GM19395 (cell line): Measurements from ENCODE around the gene ITGAL.
A peak's percentile ranks its signal among the peaks of the same experiment; 100 is the strongest.
"Not testable (repeated sequence)": the region's sequence is repeated elsewhere in the genome, so short reads cannot be mapped to it uniquely, and the experiment has no call there.

Experiments
- ATAC-seq: cut with Tn5 transposase; IDR thresholded peaks from one replicate; pipeline ENCODE4 v1.9.1; 2021; ENCODE audit warnings: mild to moderate bottlenecking, moderate library complexity; ENCODE audit not compliant: unreplicated experiment

ITGAL gene

DNA sequence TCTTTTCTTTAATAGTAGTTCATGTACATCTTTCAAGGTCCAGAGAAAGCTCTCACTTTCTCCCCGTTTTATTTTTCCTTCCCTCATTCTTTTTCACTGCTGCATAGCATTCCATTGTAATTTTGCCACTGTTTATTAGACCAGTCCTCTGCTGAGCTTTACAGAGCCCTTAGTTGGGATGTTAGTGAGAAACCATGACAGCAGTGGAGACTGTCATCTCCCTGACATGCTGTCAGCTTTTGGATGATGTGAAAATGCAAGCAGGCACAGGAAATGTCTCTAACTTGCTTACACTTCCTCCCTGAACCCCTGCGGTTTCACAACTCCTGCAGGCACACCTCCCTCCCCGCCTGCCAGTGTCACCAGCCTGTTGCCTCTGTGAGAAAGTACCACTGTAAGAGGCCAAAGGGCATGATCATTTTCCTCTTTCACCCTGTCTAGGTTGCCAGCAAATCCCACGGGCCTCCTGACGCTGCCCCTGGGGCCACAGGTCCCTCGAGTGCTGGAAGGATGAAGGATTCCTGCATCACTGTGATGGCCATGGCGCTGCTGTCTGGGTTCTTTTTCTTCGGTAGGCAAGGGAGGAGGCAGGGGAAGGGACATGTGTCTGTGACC, at the start of gene ITGAL:
ITGAL (plus strand) TSS at position 415 of the 615 bp plus-strand sequence; CDS start at position 511, 96 bp downstream.
- peak; percentile 51 for ATAC-seq

DNA sequence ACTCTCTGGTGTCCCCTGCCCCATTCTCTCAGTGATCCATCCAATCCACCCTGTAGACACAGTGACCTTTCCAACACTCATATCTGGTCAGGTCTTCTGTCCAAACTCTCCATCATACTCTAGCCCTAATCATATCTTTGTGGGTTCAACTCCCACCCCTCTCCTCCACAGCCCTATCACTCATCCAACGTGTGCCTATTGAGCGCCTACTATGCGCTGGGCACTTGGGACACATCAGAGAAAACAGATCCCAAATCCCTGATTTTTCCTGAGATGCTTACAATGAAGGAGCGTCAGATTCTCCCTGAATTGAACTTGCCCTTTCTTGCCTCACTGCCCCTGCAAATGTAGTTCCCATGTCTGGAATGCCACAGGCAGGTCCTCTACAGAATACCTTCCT, 44.5 kb upstream of the ITGAL start:
- no peak for ATAC-seq

DNA sequence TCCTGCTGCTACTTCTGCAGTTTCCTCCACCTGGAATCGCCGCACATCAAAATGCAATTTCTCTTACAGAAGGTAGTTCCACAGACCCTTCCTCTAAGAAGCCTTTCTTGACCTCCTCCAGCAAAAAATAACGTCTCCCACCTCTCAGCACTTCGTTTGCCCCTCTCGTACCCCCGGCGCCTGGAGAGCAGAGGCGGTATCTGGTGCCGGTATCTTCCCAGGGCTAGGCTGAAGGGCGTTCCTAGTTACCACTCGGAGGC, 43.2 kb upstream of the ITGAL start:
- ATAC-seq, result peak; percentile 18

DNA sequence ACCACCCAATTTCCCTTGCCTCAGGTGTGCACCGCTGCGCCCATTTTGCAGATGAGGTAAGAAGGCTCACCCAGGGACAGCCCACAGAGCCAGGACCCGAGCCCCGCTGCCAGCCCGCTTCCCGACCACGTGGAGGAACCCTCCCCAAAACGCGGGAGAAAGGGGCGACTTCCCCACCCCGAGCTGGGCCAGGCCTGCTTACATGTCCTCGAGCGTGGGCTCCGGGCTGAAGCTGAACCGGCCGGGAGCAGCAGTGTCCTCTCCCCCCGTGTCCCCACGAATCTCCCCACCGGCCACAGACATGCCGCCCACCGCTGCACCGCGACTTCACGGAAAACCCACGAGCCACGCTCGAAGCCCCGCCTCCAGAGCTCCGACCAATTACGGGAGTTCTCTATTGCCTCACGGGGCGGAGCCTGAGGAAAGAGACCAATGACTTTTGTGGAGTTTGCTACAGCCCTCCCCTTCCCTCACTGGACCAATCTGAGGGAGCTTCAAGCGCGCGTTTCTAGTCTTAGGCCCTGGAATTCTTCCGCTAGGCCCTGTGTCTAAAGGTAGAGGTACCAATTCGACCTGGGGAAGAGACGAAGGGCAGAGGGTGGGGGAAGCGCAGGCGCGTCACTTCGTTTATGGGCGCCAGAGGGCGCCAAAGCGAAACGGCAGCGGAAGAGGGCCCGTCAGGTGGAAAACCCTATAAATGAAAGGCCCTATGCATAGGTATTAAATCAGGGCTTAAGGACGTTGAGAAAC, 42.7 kb upstream of the ITGAL start, which contains the start of gene DCTPP1:
DCTPP1 (minus strand) TSS at position 353 of the 750 bp plus-strand sequence; CDS start at position 303, 50 bp downstream.
- peak; percentile 98 for ATAC-seq

DNA sequence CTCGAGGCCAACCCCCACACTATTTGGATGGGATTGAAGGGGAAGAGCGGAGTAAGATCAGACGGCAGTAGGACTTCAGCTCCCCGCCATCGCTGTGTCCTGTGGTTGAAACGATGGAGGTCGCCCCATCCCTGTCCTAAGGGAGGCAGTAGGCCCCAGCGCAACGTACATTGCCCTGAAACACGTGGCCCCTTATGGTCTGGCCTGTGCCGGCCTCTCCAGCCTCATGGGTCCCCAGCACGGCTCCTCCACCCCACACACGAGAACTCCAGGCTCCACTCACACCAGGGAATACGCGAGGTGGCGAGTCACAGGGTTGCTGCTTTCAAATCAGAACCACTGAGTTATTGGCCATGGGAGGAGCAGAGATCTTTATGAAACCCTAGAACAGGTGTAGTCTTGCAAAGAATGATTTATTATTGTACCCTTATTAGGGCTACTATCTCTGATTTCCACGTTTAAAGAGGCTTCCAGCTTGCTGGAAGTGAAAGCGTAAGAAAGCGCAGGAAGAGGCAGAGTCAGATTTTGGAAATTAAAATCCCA, 42.0 kb upstream of the ITGAL start:
- ATAC-seq, result no peak

DNA sequence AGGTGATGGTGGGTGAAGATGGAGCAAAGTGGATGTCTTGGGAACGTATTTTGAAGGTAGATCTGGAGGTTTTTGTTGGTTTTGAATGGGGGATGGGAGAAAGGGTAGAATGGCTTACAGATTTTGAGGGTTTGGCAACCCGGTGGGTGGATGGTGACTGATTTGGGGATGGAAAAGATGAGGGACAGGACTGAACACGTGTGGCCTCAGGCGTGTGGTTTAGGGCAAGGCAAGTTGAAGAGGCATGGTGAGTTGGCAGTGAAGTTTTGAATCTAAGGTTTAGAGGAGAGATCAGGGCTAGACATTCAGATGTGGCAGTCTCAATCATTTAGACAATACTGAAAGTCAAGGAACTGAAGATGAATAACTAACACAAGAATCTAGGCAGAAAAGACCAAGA, 37.7 kb upstream of the ITGAL start:
- no peak for ATAC-seq

DNA sequence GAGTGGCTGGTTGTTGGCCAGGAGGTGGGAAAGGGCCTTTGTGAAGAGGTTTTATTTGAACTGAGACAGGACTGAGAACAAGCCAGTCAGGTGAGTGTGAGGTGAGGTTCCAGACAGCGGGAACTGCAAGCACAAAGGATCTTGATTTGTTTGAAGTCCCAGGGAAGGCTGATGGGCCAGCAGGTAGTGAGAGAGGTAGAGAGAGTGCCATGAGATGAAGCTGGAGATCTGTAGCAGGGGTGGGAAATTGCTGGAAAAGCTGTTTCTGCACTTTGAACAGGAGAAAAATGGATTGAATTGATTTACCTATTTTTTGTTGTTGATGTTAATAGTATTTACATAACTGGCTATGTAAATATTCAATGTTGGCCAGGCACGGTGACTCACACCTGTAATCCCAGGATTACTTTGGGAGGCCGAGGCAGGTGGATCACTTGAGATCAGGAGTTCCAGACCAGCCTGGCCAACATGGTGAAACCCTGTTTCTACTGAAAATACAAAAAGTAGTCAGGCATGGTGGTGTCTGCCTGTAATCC, 35.0 kb upstream of the ITGAL start:
- ATAC-seq, result no peak

DNA sequence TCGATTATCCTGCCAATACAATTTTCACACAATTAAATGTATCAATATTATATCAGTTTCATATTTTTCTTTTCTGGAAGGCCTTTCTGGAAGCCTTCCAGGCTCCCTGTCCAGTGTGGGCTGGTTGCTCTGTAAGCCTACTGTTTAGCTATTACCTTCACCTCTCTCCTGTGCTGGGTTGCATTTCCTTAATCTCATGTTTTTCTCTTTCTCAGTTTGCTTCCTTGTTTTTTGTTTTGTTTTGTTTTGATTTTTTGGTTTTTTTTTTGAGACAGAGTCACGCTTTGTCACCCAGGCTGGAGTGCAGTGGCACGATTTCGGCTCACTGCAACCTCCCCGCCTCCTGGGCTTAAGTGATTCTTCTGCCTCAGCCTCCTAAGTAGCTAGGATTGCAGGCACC, 33.7 kb upstream of the ITGAL start:
- ATAC-seq, result no peak

DNA sequence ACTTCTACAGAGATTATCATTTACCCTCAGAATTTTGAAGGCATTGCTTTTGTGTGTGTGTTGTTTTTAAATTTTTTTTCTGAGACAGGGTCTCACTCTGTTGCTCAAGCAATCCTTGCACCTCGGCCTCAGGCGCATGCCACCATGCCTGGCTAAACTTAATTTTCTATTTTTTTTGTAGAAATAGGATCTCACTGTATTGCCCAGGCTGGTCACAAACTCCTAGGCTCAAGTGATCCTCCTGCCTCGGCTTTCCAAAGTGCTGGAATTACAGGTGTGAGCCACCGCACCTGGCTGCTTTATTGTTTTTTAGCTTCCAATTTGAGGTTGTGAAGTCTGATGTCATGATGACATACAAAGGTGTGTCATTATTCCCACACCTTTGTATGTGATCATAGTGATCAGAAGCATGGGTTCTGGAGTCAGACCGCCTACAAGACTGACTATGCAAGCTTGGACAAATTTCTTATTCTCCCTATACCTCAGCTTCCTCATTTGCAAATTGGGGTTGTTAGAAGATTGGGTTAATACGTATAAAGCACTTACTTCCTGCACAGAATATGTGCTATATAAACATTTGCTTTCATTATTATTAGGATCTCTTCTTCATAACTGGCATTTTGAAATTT, 32.7 kb upstream of the ITGAL start:
- no peak for ATAC-seq

DNA sequence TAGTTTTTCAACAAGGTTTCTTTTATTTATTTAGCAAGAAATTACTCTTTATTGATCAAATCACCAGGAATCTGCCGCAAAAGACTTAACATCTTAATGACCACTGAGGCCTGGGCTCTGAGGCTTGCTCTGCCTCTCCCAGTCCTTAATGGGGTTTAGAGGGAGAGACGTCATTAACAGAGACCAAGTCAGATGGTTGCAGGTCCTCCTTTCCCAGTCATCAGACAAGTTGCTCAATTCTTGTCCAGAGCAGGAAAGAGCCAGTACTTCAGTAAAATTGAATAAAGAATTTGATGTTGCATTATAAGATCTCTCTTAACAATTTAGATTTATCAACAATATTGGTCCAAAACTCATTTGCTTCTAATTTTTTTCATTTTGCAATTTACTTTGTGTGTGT, 28.9 kb upstream of the ITGAL start:
- no peak for ATAC-seq

DNA sequence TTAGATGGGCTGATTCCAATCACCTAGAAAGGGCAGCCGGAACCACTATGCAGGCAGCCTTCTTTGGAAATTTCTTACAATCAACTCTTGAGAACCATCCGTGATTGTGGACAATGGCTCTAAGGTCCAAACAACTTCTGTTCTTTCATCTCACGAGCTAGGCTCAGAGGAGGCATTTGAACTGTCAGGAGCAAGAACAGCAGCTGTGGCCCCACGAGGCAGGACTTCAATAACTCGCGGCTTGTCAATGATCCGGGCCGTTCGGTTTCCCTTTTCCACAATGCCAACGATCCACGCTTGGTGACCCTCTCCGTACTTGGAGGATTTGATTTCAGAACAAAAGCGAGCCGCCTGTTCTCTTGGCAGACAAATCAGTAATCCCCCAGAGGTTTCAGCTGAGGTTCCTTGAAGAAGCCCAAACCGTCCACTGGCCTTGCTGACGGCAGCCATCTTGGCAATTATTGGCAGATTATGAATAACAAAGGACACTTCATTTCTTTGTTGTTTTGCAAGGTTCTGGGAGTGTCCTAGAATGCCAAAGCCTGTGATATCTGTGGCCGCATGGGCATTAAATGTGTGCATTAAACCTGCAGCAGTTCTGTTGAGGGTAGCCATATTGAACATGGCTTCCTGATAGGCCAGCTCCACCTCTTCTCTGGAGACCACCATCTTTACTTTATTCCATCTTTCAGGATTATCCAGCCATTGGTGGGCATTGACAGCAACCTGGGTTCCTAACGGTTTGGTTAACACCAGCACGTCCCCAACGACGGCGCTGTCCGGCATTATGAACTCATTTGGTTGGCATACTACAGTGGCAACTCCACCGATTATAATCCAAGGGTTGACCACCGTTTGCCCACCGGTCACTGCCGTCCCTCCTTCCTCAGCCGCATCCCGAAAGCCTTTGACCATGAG, 28.1 kb upstream of the ITGAL start:
- ATAC-seq, result no peak

DNA sequence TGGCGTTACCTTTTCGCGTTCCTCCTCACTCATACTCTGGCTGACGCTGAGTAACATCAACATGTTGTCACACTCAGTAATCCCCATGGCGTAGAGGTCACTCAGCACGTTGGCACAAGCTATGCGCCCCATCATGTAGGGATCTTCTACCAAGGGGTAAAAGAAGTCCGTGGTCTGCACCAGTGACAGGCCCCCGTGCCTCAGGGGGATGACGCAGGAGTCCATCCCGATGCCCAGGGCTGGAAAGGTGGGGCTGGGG, 27.5 kb upstream of the ITGAL start:
- peak; percentile 25 for ATAC-seq

DNA sequence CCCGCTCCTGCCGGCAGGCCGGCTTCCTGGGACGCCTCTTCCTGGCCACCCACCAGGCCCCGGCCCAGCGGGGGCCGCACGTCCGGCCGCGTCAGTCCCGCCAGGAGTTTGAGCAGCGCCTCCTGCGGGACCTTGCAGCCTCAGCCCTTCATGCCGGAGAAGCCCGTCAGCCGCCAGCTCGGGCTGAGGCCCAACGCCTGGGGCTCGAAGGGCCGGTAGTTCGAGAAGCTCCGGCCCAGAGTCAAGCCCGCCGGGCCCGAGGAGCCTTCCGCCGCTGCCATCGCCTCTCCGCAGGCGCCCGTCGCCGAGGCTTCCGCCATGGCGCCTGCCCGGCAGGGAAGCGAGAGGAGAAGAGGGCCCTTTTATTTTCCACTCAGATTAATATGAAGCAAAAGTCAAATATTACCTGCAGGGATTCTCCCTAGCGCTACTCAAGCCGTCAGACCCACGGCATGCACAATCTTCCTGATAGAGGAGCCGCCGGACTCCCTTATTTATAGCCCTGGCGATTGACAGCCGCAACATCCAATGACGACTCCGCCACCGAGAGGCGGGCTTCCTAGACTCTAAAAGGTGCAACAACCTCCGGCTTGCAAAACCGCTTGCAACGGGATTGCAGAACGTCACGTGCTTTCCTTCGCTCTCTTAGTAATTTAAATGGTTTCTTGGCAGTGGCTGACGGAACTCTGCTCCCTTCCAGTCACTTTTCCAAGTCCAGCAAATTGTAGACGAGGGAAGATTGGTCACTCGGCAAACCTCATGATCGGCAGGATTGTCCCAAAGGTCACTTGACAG, 26.9 kb upstream of the ITGAL start, which contains the start of gene SEPHS2:
SEPHS2 (minus strand) TSS at position 467 of the 795 bp plus-strand sequence; CDS start at position 320, 147 bp downstream.
- peak; percentile 87 for ATAC-seq

DNA sequence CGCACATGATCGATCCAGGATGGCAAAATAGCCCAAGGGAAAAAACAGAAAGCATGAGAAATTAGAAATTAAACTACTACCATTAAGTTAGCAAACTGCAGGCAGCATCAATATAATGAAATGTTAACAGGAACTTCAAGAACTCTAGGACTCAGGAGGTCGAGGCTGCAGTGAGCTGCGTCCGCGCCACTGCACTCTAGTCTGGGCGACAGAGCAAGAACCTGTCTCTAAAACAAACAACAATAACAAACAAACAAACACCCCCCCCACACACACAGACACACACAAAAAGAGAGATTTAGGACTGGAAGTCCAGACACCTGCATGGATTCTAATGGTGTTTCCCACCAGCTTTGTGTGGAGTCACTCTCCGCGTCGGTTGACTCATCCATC, 26.3 kb upstream of the ITGAL start:
- ATAC-seq, result no peak

DNA sequence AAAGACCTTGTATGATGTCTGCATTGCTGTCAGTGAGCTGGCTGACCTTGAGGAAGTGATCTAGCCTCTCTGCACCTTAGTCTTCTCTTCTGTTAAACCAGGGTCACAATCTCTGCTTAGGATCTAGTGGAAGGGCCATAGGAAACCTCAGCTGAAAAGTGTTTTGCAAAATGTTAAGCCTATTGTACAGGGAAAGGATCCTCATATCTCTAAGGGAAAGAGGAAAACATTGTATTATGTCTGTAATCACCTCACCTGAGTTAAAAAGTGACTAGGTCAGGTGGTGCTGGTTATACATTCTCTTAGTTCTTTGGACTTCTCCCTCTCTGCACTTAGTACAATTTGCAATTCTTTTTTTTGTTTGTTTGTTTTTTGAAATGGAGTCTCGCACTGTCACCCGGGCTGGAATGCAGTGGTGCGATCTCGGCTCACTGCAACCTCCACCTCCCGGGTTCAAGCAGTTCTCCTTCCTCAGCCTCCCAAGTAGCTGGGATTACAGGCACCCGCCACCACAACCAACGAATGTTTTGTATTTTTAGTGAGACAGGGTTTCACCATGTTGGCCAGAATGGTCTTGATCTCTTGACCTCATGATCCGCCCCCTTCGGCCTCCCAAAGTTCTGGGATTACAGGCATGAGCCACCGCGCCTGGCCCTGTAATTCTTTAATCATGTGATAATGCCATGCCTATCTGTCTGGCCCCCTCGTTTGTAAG, 24.9 kb upstream of the ITGAL start:
- ATAC-seq, result no peak

DNA sequence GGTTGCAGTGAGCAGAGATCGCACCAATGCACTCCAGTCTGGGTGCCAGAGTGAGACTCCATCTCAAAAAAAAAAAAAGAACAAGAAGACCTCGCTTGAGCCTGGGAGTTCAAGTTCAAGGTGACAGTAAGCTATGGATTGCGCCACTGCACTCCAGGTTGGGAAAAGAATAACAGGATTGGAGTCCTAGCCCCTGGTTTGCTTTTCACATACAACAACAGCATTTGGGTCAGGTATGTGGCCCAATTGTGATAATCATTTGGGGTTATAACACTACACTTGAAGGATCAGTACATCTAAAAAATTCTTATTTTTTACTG, 23.5 kb upstream of the ITGAL start:
- no peak for ATAC-seq

DNA sequence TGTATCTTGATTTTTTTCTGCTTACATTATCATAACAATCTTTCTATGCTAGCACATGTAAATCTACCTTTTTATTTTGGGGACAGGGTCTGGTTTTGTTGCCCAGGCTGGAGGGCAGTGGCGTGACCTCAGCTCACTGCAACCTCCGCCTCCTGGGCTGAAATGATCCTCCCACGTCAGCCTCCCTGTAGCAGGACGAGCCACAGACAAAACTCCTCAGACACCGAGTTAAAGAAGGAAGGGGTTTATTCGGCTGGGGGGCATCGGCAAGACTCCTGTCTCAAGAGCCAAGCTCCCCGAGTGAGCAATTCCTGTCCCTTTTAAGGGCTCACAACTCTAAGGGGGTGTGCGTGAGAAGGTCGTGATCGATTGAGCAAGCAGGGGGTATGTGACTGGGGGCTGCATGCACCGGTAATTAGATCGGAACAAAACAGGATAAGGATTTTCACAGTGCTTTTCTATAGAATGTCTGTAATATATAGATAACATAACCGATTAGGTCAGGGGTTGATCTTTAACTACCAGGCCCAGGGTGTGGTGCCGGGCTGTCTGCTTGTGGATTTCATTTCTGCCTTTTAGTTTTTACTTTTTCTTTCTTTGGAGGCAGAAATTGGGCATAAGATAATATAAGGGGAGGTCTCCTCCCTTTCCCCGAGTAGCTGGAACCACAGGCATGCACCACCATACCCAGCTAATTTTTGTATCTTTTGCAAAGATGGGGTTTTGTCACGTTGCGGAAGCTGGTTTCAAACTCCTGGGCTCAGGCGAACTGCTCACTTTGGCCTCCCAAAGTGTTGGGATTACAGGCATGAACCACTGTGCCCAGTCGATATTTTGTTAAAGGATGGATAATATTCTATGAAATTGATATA, 19.6 kb upstream of the ITGAL start:
- ATAC-seq, result not testable (repeated sequence)

DNA sequence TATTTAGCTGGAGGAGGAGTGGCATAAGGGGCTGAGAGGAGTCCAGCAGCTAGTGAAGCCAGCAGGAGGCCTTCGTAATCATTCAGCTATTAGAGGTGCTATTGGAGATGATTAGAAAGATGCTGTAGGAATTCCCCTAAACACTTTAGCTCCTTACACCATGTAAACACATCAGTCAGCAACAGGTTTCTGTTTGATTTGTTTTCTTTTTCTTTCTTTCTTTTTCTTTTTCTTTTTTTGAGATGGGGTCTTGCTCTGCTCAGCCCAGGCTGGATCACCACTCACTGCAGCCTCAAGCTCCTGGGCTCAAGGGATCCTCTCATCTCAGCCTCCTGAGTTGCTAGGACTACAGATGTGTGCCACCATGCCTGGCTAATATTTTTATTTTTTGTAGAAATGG, 16.2 kb upstream of the ITGAL start:
- no peak for ATAC-seq

DNA sequence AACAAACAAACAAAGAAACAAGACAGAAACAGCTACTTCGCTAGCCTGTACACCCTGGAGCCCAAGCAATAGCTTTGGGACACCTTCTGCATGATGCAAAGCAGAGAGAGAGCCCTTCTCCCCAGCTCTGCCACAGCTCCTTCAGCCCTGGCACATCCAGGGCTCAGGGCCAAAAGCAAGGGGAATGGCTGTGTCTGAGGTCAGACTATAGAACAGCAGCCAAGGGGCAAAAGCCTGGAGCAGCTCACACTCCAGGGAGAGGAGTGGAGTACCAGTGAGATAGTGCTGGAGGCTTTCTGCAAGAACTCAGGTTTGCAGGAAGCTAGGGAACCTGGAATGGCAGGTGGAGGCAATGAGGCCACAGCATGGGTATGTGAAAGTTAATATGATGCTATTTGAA, 15.3 kb upstream of the ITGAL start:
- ATAC-seq, result no peak
